HK-2 (cell line): Measurements from ENCODE around the gene R3HDM1.
A peak's percentile ranks its signal among the peaks of the same experiment; 100 is the strongest.
"Not testable (repeated sequence)": the region's sequence is repeated elsewhere in the genome, so short reads cannot be mapped to it uniquely, and the experiment has no call there.

Source experiments
- DNase-seq: peaks from one replicate; pipeline ENCODE4 v3.0.0-alpha.2; 2018; ENCODE audit not compliant: unreplicated experiment

The R3HDM1 gene

DNA sequence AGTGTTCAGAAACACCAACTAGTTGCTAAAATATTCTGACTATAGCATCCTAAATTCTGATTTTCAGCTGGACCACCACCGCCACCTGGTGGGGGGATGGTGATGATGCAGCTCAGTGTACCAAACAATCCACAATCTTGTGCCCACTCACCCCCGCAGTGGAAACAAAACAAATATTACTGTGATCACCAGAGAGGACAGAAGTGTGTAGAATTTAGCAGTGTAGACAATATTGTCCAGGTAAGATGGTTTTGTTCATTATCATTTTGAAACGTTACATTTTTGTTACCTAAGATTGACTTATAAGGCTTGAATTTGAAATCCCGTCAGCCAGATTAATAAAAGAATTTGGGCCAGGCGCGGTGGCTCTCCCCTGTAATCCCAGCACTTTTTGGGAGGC, 178.7 kb downstream of the R3HDM1 start:
- peak; percentile 64 for DNase-seq

DNA sequence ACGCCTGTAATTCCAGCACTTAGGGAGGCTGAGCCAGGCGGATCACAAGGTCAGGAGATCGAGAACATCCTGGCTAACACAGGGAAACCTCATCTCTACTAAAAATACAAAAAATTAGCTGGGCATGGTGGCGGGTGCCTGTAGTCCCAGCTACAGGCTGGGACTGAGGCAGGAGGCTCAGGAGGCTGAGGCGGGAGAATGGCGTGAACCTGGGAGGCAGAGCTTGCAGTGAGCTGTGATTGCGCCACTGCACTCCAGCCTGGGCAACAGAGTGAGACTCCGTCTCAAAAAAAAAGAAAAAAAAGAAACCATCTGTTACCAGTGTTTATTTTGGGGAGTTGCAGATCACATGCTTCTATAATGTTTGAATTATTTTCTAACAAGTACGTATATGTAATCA, 183.8 kb downstream of the R3HDM1 start:
- DNase-seq: not testable (repeated sequence)

DNA sequence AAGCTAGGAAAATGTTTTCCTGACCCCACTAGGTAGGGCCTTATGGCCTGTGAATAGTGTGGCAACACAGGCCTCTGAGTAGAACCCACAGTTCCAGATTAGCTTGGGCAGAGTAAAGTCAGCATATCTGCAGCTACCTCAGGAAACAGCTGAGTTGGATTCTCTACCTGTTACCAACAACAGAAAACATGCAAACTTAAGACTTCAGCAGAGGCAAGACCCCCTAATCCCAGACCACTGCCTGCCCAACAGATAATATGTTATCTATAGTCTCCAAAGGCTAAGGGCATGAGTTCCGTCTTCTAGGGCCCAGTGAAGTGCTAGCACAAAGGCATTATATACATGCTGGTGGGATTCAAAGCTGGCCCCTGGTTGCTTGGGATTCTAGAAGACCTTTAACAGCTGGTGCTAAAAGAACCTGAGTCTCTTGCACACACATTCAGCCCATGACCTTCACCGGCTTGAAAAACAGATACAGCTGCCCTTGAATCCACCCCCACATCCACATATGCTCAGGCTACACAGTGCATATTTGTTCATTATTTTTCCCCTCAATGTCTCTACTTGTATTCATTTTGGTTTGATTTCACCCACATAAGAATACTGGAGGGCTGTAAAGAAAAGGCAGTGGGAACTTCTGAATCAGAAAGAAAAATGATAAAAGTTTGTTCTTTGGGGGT, 196.9 kb downstream of the R3HDM1 start:
- DNase-seq: no peak

GRCh38 chr2:135732561-135732960, 201.3 kb downstream of the R3HDM1 start:
- no peak for DNase-seq

DNA sequence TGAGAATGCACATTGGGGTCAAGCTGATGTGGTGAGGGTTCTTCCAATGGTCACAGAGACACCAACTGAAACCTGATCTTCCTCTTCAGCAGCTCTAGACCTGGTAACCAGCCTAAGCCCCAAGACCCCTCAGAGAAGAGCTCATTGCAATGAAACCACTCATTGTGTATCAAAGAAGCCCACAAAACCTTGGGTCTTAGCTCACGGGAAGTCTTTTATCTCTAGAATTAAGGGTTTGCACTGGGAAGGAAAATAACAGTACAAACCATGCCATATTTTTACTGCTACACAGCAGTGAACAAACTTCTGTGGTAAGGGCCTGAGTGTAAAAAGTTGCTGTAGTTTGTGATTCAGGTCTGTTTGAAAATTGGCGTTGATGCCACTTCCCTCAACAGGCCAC, 201.8 kb downstream of the R3HDM1 start:
- DNase-seq: no peak

GRCh38 chr2:135736546-135736945, 205.3 kb downstream of the R3HDM1 start:
- no peak for DNase-seq

- no peak for DNase-seq
These were observed 208.9 kb downstream of the R3HDM1 start for GRCh38 chr2:135740206-135740605.

GRCh38 chr2:135741043-135741394, 209.7 kb downstream of the R3HDM1 start:
- no peak for DNase-seq

DNA sequence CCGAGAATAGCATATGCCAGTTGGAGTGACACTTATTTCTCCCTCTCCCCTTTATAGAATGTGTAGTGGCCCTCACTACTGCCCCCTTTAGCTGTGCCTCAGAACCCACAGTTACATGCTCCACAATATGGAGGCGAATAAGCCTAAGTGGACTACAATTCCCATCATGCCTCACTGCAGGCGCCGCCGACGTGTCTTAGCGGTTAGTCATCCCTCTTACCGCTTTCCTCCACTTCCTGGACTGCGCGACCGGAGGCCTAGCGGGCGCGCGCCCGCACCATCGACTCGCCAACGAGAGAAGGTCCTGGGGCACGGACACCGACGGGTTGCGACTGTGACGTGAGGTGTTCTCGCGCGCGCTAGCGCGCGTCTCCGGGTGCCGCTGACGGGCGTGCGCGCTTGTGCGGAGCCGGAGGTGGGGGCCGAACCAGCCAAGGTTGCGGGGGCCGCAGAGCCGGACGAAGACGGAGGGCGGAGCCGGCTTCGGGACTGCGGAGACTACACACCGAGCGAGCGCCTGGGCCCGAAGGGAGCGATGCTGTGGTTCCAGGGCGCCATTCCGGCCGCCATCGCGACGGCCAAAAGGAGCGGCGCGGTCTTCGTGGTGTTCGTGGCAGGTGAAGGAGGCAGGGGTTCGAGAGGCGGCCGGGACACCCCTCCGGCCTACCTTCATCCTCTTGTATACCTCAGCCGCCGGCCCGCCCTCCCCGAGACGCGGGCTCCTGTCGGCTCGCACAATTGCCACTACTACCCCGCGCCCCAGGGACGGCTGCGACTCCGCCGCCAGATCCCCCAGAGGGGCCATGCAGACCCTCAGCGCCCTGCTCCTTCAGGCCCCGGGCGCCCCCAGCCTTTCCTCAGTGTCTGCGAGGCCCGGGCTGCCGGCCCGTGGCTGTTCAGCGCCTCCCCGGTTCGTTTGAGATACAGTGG, 210.4 kb downstream of the R3HDM1 start, which contains the start of gene UBXN4:
Gene UBXN4, plus strand, starts transcription at position 461 of the 930 bp plus-strand sequence. Its CDS starts 75 bp downstream, at position 536.
- peak; percentile 99 for DNase-seq

GRCh38 chr2:135742325-135742757, 211.1 kb downstream of the R3HDM1 start:
- peak; percentile 56 for DNase-seq

GRCh38 chr2:135743860-135744259, 212.6 kb downstream of the R3HDM1 start:
- DNase-seq: no peak

GRCh38 chr2:135744760-135745314, 213.6 kb downstream of the R3HDM1 start:
- DNase-seq: no peak

DNA sequence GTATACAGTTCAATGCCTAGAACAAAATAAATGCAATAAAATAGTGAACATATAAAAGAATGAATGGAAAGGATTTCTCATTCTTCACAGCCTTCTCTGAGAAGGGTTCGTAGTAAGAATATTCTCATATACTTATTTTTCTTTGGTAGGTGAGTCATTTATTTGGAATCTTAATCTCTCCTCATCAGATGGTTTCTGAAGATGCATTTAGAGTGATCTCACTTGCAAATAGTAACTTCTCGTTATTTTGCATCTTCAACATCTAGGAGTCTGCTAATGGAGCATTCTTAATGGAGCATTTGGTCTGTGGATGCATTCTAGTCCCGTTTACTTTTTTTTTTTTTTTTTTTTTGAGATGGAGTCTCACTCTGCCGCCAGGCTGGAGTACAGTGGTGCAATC, 214.3 kb downstream of the R3HDM1 start:
- no peak for DNase-seq

GRCh38 chr2:135755573-135755972, 224.3 kb downstream of the R3HDM1 start:
- DNase-seq: no peak

DNA sequence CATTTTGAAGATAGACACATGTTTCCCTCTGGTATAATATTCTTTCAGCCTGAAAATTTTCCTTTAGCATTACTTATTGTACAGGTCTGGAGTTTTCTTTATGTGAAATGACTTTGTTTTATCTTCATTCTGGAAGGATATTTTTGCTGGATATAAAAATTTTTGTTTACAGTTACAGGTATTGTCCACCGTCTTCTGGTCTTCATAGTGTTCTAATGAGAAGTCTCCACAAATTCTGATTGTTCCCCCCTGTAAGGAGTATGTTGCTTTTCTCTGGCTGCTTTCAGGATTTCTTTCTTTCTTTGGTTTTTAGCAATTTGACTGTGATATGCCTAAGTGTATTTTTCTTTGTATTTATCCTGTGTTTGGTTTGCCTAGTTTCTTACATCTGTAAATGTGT, 225.4 kb downstream of the R3HDM1 start:
- no peak for DNase-seq

GRCh38 chr2:135762022-135762421, 230.7 kb downstream of the R3HDM1 start:
- DNase-seq: no peak

DNA sequence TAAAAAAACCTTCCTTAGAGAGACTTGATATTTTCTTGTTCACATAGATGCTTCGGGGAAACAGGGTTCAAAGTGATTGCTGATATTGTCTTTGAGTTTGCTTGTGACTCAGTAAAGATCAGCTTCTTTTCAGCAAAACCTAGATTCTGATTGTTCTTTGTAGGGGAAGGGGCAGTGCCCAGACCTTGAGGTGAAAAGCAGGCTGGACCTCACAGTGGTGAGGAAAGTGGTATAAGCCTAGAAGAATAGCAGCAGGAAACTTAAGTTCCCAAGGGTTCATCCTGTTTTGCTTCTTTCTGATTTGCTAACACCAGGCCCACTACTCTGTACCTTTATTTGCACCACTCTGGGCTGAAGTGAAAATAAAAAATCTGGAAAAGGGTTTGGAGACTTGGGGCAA, 231.2 kb downstream of the R3HDM1 start:
- DNase-seq: no peak

DNA sequence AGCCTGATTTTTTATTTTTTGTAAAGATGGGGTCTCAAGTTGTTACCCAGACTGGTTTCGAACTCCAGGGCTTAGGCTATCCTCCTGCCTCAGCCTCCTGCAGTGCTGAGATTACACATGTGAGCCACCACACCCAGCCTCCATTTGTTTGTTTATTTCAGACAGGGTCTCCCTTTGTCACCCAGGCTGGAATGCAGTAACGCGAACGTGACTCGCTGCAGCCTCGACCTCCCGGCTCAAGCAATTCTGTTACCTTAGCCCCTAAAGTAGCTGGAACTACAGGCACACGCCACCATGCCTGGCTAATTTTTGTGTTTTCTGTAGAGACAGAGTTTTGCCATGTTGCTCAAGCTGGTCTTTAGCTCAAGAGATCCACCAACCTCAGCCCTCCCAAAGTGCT, 237.6 kb downstream of the R3HDM1 start:
- DNase-seq: no peak

- DNase-seq: no peak
These were observed 242.0 kb downstream of the R3HDM1 start for GRCh38 chr2:135773319-135773718.

DNA sequence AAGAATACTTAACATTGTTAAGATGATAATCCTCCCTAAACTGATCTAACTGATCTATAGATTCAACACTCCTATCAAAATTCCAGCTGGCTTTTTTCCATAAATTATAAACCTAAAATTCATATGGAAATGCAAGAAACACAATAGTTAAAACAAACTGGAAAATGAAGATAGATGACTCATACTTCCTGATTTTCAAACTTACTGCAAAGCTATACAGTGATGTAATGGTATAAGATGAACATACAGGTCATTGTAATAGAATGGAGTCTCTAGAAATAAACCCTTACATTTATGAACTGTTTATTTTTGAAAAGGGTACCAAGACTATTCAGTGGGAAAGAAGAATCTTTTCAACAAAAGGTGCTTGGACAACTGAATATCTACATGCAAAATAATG, 242.6 kb downstream of the R3HDM1 start:
- no peak for DNase-seq
